ENCODE data around the gene ARIH2. TPM values are rescaled to one million over a fixed set of nuclear protein-coding genes. Genes with fewer than 3 reads are reported as not detected.

ARIH2 gene
- total and polyA plus RNA-seq, 8 donors = 29.8 to 202 (median 51.5) TPM

- no peaks in the 10 kb centered on the region for H3K27me3 ChIP-seq
- WGBS, 5 donors = 79 to 90% (median 83%) methylated on average over 4 of the region's 4 CpGs
- H3K27ac ChIP-seq = no peak overlapping the region
- H3K4me1 ChIP-seq = peaks cover 0 to 27% (median 11%) of the 10 kb centered on the region in 4 donors
- no peak for DNase-seq
- H3K36me3 ChIP-seq = peaks cover 0 to 11% (median 6%) of the 10 kb centered on the region in 4 donors
- H3K4me3 ChIP-seq = no peak overlapping the region
- H3K9me3 ChIP-seq = no peaks in the 10 kb centered on the region
- intact Hi-C loops (cut with DNase I; ENCODE audit: low total_unique reads) = no loop called here
- TF ChIP-seq EP300 (IDR thresholded peaks at IDR 0.05) (no peak), POLR2AphosphoS5 (IDR thresholded peaks at IDR 0.05) (no peak), CTCF (IDR thresholded peaks at IDR 0.05) (no peak), POLR2A (IDR thresholded peaks at IDR 0.05) (no peak)
These were observed 27.4 kb downstream of the ARIH2 start for GRCh38 chr3:48945891-48946549.

- Histone ChIP-seq H3K27me3 (no peaks in the 10 kb centered on the region), H3K36me3 (peaks cover 4 to 22% (median 17%) of the 10 kb centered on the region in 4 donors), H3K4me3 (no peak overlapping the region), H3K27ac (peak overlapping the region in 1 of 5 donors; percentile 68), H3K4me1 (peaks cover 0 to 34% (median 16%) of the 10 kb centered on the region in 4 donors), H3K9me3 (no peaks in the 10 kb centered on the region)
- WGBS, 5 donors = 35 to 58% (median 42%) methylated on average over 2 of the region's 2 CpGs
- intact Hi-C loops (cut with DNase I; ENCODE audit: low total_unique reads) = no loop called here
- no peak for DNase-seq
- TF ChIP-seq POLR2A (IDR thresholded peaks at IDR 0.05) (no peak), CTCF (IDR thresholded peaks at IDR 0.05) (no peak), POLR2AphosphoS5 (IDR thresholded peaks at IDR 0.05) (no peak), EP300 (IDR thresholded peaks at IDR 0.05) (no peak)
These were observed 30.7 kb downstream of the ARIH2 start for GRCh38 chr3:48949376-48949717.

GRCh38 chr3:48950051-48950450, 31.4 kb downstream of the ARIH2 start:
- Histone ChIP-seq H3K27me3 (no peaks in the 10 kb centered on the region), H3K4me3 (no peak overlapping the region), H3K9me3 (no peaks in the 10 kb centered on the region), H3K27ac (peak overlapping the region in 1 of 5 donors; percentile 7), H3K4me1 (peaks cover 0 to 41% (median 16%) of the 10 kb centered on the region in 4 donors), H3K36me3 (peaks cover 4 to 25% (median 20%) of the 10 kb centered on the region in 4 donors)
- no peak for TF ChIP-seq EP300 (IDR thresholded peaks at IDR 0.05)
- no peak for TF ChIP-seq CTCF (IDR thresholded peaks at IDR 0.05)
- TF ChIP-seq POLR2A (IDR thresholded peaks at IDR 0.05) = no peak
- TF ChIP-seq POLR2AphosphoS5 (IDR thresholded peaks at IDR 0.05) = no peak
- intact Hi-C loops (cut with DNase I; ENCODE audit: low total_unique reads) = no loop called here
- DNase-seq = no peak
- WGBS, 5 donors = 64 to 95% (median 88%) methylated on average over 1 of the region's 1 CpG

GRCh38 chr3:48951764-48952163, 33.1 kb downstream of the ARIH2 start:
- no peak overlapping the region for H3K4me3 ChIP-seq
- peaks cover 4 to 25% (median 16%) of the 10 kb centered on the region in 4 donors for H3K36me3 ChIP-seq
- TF ChIP-seq EP300 (IDR thresholded peaks at IDR 0.05) = no peak
- no peak for TF ChIP-seq POLR2AphosphoS5 (IDR thresholded peaks at IDR 0.05)
- no peak for TF ChIP-seq CTCF (IDR thresholded peaks at IDR 0.05)
- TF ChIP-seq POLR2A (IDR thresholded peaks at IDR 0.05) = no peak
- DNase-seq = no peak
- intact Hi-C loops (cut with DNase I; ENCODE audit: low total_unique reads) = no loop called here
- no peak overlapping the region for H3K27ac ChIP-seq
- H3K4me1 ChIP-seq = peaks cover 0 to 42% (median 16%) of the 10 kb centered on the region in 4 donors
- WGBS, 5 donors = 86 to 92% (median 89%) methylated on average over 4 of the region's 4 CpGs
- no peaks in the 10 kb centered on the region for H3K9me3 ChIP-seq
- no peaks in the 10 kb centered on the region for H3K27me3 ChIP-seq

Data from stomach (tissue), 9 donors.